ENCODE results near the gene LIX1L.

The LIX1L gene

DNA sequence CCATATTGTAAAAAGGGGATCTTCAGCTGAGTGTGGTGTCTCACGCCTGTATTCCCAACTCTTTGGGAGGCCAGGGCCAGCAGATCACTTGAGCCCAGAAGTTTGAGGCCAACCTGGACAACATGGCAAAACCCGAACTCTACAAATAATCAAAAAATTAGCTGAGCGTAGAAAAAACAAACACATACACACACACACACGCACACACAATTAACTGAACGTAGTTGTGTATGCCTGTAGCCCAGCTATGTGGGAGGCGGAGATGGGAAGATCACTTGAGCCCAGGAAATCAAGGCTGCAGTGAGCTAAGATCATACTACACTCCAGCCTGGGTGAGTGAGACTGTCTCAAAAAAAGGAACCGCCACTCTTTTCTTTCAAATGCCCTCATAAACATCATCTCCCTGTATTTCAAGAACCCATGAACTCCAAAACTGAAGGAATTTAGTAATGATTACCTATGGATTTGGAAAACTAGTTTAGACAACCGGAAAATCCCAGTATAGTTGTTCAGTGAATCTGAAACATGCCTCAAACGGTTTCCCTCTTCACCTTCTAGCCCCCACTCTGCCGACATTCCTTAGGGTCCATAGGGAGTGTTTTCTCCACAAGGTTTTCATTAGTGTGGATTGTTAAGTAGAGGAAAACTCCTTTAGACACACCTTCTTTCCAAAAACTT lies 34.1 kb upstream of the LIX1L start:
- TF ChIP-seq, protein P1, sequence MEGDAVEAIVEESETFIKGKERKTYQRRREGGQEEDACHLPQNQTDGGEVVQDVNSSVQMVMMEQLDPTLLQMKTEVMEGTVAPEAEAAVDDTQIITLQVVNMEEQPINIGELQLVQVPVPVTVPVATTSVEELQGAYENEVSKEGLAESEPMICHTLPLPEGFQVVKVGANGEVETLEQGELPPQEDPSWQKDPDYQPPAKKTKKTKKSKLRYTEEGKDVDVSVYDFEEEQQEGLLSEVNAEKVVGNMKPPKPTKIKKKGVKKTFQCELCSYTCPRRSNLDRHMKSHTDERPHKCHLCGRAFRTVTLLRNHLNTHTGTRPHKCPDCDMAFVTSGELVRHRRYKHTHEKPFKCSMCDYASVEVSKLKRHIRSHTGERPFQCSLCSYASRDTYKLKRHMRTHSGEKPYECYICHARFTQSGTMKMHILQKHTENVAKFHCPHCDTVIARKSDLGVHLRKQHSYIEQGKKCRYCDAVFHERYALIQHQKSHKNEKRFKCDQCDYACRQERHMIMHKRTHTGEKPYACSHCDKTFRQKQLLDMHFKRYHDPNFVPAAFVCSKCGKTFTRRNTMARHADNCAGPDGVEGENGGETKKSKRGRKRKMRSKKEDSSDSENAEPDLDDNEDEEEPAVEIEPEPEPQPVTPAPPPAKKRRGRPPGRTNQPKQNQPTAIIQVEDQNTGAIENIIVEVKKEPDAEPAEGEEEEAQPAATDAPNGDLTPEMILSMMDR (IDR thresholded peaks at IDR 0.05; ENCODE audit: insufficient read depth, low read depth, low read length, missing control alignments), result no peak
- no peak overlapping the region for H3K4me3 ChIP-seq (ENCODE audit: low read length)
- DNase-seq (ENCODE audit: low read depth), result peak; percentile 40

- no peak overlapping the region for H3K4me3 ChIP-seq (ENCODE audit: low read length)
- DNase-seq (ENCODE audit: low read depth), result no peak
- TF ChIP-seq, protein P1 (IDR thresholded peaks at IDR 0.05; ENCODE audit: insufficient read depth, low read depth, low read length, missing control alignments), result no peak
Measured at GRCh38 chr1:145990249-145990855, 32.5 kb upstream of the LIX1L start.

DNA sequence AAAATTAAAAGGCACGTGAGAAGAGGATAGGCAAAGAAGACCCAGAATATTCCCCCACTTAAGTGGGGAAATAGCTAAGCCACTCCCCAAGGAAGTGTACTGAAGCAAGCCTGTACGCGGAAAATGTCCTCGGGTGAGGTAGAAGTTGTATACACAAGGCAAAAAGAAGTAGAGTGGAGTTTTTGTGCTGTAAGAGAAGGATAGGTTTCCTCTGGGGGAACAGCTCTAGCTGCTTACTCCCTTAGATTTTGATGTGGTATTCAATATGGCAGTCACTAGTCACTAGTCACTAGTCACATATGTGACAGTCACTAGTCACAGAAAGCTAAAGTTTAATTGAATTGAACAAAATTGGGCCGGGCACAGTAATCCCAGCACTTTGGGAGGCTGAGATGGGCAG lies 31.0 kb upstream of the LIX1L start:
- TF ChIP-seq, protein P1 (IDR thresholded peaks at IDR 0.05; ENCODE audit: insufficient read depth, low read depth, low read length, missing control alignments), result no peak
- no peak overlapping the region for H3K4me3 ChIP-seq (ENCODE audit: low read length)
- DNase-seq (ENCODE audit: low read depth), result peak; percentile 29

- H3K4me3 ChIP-seq (ENCODE audit: low read length), result no peak overlapping the region
- TF ChIP-seq, protein P1 (IDR thresholded peaks at IDR 0.05; ENCODE audit: insufficient read depth, low read depth, low read length, missing control alignments), result no peak
Measured at GRCh38 chr1:145987926-145988325, 30.1 kb upstream of the LIX1L start.

DNA sequence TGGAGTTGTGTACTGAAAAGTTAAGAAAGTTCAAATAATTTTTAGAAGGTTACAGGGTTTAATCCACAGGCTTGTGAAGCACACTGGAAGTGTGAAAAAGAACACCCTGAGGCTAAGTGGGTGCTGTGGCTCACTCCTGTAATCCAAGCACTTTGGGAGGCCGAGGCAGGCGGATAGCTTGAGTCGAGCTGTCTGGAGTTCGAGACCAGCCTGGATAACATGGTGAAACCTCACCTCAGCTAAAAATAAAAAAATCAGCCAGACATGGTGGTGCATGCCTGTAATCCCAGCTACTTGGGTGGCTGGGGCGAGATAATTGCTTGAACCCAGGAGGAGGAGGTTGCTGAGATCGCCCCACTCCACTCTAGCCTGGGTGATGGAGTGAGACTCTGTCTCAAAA lies 28.7 kb upstream of the LIX1L start:
- H3K4me3 ChIP-seq (ENCODE audit: low read length), result no peak overlapping the region
- TF ChIP-seq, protein P1 (IDR thresholded peaks at IDR 0.05; ENCODE audit: insufficient read depth, low read depth, low read length, missing control alignments), result no peak
- DNase-seq (ENCODE audit: low read depth), result no peak

More at GRCh38 chr1:145987926-145988325, 30.1 kb upstream of the LIX1L start:
- no peak for DNase-seq (ENCODE audit: low read depth)

GRCh38 chr1:145985502-145986439 lies 28.0 kb upstream of the LIX1L start:
- peak; percentile 74 for DNase-seq (ENCODE audit: low read depth)
- no peak overlapping the region for H3K4me3 ChIP-seq (ENCODE audit: low read length)
- TF ChIP-seq, protein P1 (IDR thresholded peaks at IDR 0.05; ENCODE audit: insufficient read depth, low read depth, low read length, missing control alignments), result no peak

Data from epithelial cell of esophagus (primary cell).